ENCODE data around the gene STK24. TPM values are rescaled to one million over a fixed set of nuclear protein-coding genes. Genes with fewer than 3 reads are reported as not detected.

The STK24 gene
- total RNA-seq, 4 donors from 2014 or later = 28.7 to 68.4 (median 49.4) TPM

DNA sequence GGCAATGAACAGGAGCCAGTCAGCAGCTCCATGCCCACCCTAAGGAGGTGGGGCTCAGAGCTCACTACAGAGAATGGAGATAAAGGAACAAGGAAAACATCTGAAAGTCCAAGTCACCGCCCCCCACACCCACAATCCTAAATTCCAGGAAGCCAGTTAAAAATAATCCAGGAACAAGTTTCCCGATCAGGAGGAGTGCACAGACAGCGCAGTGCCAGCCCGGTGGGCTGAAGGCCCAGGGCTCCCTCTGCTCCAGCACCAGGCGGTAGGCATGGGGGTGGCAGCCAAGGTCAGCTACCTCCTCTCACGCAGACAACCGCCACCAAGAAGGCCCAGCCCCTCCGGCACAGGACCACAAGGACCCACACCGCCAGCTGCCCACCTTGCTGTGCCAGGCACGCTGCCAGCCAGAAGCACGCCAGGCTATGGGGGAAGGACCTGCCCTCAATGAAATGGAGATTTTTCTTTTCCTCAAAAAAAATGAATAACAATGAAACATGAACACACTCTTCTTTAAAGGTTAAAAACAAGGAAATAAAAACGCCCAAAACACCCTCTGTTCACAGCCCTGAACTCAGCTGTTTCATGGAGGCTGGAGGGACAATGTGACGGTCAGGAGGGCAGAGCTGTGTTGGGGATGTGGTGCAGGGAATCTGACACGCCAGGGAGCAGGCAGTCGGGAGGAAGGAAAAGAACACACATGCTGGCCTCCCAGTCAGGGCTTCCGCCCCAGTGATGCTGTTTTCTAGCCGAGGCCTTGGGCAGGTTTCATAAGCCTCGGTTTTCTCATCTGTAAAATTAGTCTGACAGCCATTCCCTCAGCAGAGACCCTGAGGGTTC lies 11.0 kb downstream of the STK24 start:
- intact Hi-C loops (cut with DNase I; ENCODE audit: low total_unique reads) (loop anchor here (2.0 kb wide), 1 partner anchor 21 kb away; no protein-coding TSS in a partner anchor), in situ Hi-C loops (cut with MboI; ENCODE audit: low sequenced_read_pairs in 4 of 4) (no loop called here)
- DNase-seq (peak in 1 of 2 donors; percentile 45), ATAC-seq (peak; percentile 54 to 66)
- H3K27me3 ChIP-seq = no peaks in the 10 kb centered on the region
- no peaks in the 10 kb centered on the region for H3K9me3 ChIP-seq
- peak overlapping the region; percentile 16 to 44 (median 27) for H3K4me3 ChIP-seq
- peaks cover 67 to 82% of the 10 kb centered on the region in 2 donors for H3K4me1 ChIP-seq
- H3K36me3 ChIP-seq = no peaks in the 10 kb centered on the region
- TF ChIP-seq CTCF (IDR thresholded peaks at IDR 0.05 in 4 of 5, conservative IDR thresholded peaks at IDR 0.05 in 1 of 5) = no peak
- peak overlapping the region; percentile 63 to 79 (median 76) for H3K27ac ChIP-seq

GRCh38 chr13:98564204-98564603 lies 12.7 kb downstream of the STK24 start:
- TF ChIP-seq POLR2A (IDR thresholded peaks at IDR 0.05) (no peak), CTCF (IDR thresholded peaks at IDR 0.05 in 4 of 5, conservative IDR thresholded peaks at IDR 0.05 in 1 of 5) (no peak)
- no peak for DNase-seq
- no peak for ATAC-seq
- peak overlapping the region in 2 of 4 donors; percentile 76 to 79 for H3K27ac ChIP-seq
- in situ Hi-C loops (cut with MboI; ENCODE audit: low sequenced_read_pairs in 4 of 4) (no loop called here), intact Hi-C loops (cut with DNase I; ENCODE audit: low total_unique reads) (loop anchor here (2.0 kb wide), 1 partner anchor 19 kb away; no protein-coding TSS in a partner anchor)
- no peaks in the 10 kb centered on the region for H3K36me3 ChIP-seq
- peaks cover 60 to 81% of the 10 kb centered on the region in 2 donors for H3K4me1 ChIP-seq
- H3K4me3 ChIP-seq = no peak overlapping the region
- H3K9me3 ChIP-seq = no peaks in the 10 kb centered on the region
- H3K27me3 ChIP-seq = no peaks in the 10 kb centered on the region

DNA sequence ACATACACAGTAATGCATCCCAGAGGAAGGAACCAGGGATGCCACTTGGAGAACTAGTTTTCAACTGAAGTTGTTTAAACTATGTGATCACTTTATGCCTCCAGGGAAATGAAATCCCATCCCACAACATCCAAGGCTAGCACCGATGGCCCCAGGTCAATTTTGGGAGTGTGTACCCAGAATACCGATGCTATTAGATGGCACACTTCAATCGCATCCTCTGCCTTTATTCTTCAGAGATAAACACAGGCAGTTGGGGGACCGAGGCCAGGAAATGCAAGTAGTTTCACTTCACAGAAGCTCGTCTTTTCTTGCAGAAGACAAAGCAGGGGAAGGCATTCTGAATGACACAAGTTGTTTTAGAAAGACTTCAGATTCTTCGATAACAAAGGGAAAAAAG lies 13.8 kb downstream of the STK24 start:
- Histone ChIP-seq H3K9me3 (no peaks in the 10 kb centered on the region), H3K27me3 (no peaks in the 10 kb centered on the region), H3K36me3 (no peaks in the 10 kb centered on the region), H3K4me1 (peaks cover 59 to 81% of the 10 kb centered on the region in 2 donors), H3K27ac (no peak overlapping the region), H3K4me3 (no peak overlapping the region)
- no peak for ATAC-seq
- in situ Hi-C loops (cut with MboI; ENCODE audit: low sequenced_read_pairs in 4 of 4) (no loop called here), intact Hi-C loops (cut with DNase I; ENCODE audit: low total_unique reads) (no loop called here)
- DNase-seq = no peak
- TF ChIP-seq CTCF (IDR thresholded peaks at IDR 0.05 in 4 of 5, conservative IDR thresholded peaks at IDR 0.05 in 1 of 5) (no peak), POLR2A (IDR thresholded peaks at IDR 0.05) (no peak)

- no peaks in the 10 kb centered on the region for H3K27me3 ChIP-seq
- no peaks in the 10 kb centered on the region for H3K36me3 ChIP-seq
- peaks cover 45 to 62% of the 10 kb centered on the region in 2 donors for H3K4me1 ChIP-seq
- in situ Hi-C loops (cut with MboI; ENCODE audit: low sequenced_read_pairs in 4 of 4) = no loop called here
- H3K9me3 ChIP-seq = no peaks in the 10 kb centered on the region
- DNase-seq (no peak), ATAC-seq (no peak)
- no peak overlapping the region for H3K4me3 ChIP-seq
- H3K27ac ChIP-seq = no peak overlapping the region
- intact Hi-C loops (cut with DNase I; ENCODE audit: low total_unique reads) = no loop called here
- no peak for TF ChIP-seq POLR2A (IDR thresholded peaks at IDR 0.05)
- TF ChIP-seq CTCF (IDR thresholded peaks at IDR 0.05 in 4 of 5, conservative IDR thresholded peaks at IDR 0.05 in 1 of 5) = no peak
These were observed 17.7 kb downstream of the STK24 start for GRCh38 chr13:98559169-98559568.

All from gastrocnemius medialis (tissue), 4 donors.